ENCODE data around the gene CAB39. TPM values are rescaled to one million over a fixed set of nuclear protein-coding genes. Genes with fewer than 3 reads are reported as not detected.

CAB39 gene
- total RNA-seq, 1 experiment from 2014 or later, result 52.5 TPM

DNA sequence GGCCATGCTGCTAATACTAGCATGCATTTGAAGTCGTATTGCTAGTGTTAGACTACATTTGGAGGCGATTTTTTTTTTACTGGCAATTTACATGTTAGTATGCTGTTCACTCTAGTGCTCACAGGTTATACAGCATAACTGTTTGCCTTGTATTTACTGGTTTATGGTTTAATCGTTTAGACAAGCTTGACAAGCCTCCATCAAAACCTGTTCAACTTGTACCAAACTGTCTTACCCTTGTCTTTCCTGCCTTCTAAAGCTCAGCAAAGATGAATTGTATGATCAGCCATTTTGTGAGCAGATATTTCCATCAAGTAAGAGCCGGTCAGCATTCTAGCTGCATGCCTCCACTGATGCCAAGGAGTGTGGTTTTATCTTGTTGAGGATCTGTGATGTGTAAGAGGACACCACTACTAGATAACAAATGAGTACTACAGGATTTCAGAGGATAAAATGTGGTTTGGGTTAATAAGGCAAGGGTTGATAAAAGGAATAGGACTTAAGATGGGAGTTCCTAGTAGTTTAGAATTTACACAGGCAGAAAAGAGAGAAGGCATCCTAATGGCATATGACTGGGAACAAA lies 83.7 kb downstream of the CAB39 start:
- no TSS peak for BruUV-seq (replicated peaks)
- Histone ChIP-seq H3F3A (ENCODE audit: low read length, unreplicated experiment) (peaks cover 10% of the 10 kb centered on the region), H3K27me3 (ENCODE audit: low read length) (no peaks in the 10 kb centered on the region), H3K4me1 (ENCODE audit: insufficient read depth, low read length) (peaks cover 67% of the 10 kb centered on the region), H3K36me3 (ENCODE audit: low read depth, low read length) (peaks cover 38% of the 10 kb centered on the region), H3K9ac (ENCODE audit: low read length) (peak overlapping the region; percentile 6; the same call in 1 of the 2 replicates), H2AFZ (ENCODE audit: low read length) (no peak overlapping the region), H3K9me3 (ENCODE audit: low read length) (no peaks in the 10 kb centered on the region), H3K27ac (ENCODE audit: low read length) (peak overlapping the region; percentile 98), H3K4me3 (ENCODE audit: low read length) (no peak overlapping the region), H3K9me2 (replicated peaks; ENCODE audit: low read length) (no peaks in the 10 kb centered on the region), H3K79me2 (ENCODE audit: low read length) (peaks cover 70% of the 10 kb centered on the region), H3K4me2 (ENCODE audit: low read length) (peak overlapping the region; percentile 26), H4K20me1 (ENCODE audit: low read length) (no peaks in the 10 kb centered on the region)
- intact Hi-C loops (cut with micrococcal nuclease), result loop anchor here (10.0 kb wide), 2 partner anchors 382 to 572 kb away; partner anchors contain the start of genes SP100 and SP140
- DNase-seq, result peak; percentile 72
- ChIA-PET CTCF (interaction anchor here (0.6 kb wide), 1 partner anchor 374 kb away, joined by 4 read pairs; no protein-coding TSS in a partner anchor), POLR2A (ENCODE audit: unreplicated experiment) (interaction anchor here (0.5 to 0.7 kb wide), 2 partner anchors 82 to 156 kb away, joined by 4 to 6 read pairs; no protein-coding TSS in a partner anchor)
- TF ChIP-seq EZH2phosphoT487 (IDR thresholded peaks at IDR 0.05; ENCODE audit: borderline replicate concordance, low read length) (no peak), EZH2 (IDR thresholded peaks at IDR 0.05; ENCODE audit: low read length, unreplicated experiment) (no peak)
- TF ChIP-seq, protein P1, sequence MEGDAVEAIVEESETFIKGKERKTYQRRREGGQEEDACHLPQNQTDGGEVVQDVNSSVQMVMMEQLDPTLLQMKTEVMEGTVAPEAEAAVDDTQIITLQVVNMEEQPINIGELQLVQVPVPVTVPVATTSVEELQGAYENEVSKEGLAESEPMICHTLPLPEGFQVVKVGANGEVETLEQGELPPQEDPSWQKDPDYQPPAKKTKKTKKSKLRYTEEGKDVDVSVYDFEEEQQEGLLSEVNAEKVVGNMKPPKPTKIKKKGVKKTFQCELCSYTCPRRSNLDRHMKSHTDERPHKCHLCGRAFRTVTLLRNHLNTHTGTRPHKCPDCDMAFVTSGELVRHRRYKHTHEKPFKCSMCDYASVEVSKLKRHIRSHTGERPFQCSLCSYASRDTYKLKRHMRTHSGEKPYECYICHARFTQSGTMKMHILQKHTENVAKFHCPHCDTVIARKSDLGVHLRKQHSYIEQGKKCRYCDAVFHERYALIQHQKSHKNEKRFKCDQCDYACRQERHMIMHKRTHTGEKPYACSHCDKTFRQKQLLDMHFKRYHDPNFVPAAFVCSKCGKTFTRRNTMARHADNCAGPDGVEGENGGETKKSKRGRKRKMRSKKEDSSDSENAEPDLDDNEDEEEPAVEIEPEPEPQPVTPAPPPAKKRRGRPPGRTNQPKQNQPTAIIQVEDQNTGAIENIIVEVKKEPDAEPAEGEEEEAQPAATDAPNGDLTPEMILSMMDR (conservative IDR thresholded peaks at IDR 0.05; ENCODE audit: low read depth, low read length), result no peak
- peak; percentile 19; the same call in 1 of the 2 replicates for ATAC-seq

DNA sequence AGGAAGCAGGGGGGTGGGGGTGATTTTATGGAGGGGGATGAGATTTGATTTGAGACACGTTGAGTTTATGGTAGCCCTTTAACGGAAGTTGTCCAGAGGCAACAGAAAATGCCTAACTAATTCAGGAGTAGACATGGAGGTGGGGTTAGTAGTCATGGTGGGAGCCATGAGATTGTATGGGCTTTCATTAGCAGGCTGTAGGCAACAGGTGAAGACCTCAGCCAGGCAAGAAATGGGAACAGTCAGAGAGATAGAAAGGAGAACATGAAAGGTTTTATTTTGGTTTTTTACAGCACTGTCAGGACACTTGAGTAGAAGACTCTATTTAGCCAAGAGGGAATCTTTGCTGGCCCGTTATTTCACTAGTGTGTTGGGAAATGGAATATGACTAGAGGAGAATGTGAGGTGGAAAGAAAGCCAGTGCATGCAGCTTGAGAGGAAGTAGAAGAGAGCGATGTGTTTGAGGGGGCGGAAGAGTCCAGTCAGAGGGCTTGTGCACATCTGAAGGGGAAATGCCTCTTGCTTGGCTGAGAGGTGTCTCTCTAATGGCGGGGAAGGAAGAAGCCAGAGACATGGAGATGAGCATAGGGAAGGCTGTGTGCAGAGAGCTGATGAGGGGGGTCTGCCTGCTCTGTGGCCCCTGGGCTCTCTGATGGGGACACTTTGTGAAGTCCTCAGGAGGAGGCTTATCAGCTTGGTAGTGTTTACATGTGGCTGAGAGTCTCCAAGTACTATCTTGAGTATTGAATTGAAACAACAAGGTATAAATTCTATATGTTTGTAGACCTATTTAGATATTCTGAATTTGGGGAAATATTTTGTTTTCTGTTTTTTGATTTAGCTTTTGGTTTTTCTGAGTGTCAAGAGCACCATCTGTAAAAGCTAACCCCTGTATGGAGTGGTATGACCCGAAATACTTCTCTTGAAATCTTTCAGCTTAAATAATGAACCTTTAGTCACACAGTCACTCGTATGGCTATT lies 85.2 kb downstream of the CAB39 start:
- Histone ChIP-seq H3K79me2 (ENCODE audit: low read length) (peaks cover 57% of the 10 kb centered on the region), H3K9me2 (replicated peaks; ENCODE audit: low read length) (no peaks in the 10 kb centered on the region), H3K4me1 (ENCODE audit: insufficient read depth, low read length) (peaks cover 62% of the 10 kb centered on the region), H3K4me3 (ENCODE audit: low read length) (no peak overlapping the region), H2AFZ (ENCODE audit: low read length) (no peak overlapping the region), H3K27me3 (ENCODE audit: low read length) (no peaks in the 10 kb centered on the region), H3K27ac (ENCODE audit: low read length) (peak overlapping the region; percentile 98), H3K36me3 (ENCODE audit: low read depth, low read length) (peaks cover 24% of the 10 kb centered on the region), H3F3A (ENCODE audit: low read length, unreplicated experiment) (peaks cover 10% of the 10 kb centered on the region), H3K9me3 (ENCODE audit: low read length) (no peaks in the 10 kb centered on the region), H3K4me2 (ENCODE audit: low read length) (peak overlapping the region; percentile 46), H4K20me1 (ENCODE audit: low read length) (no peaks in the 10 kb centered on the region), H3K9ac (ENCODE audit: low read length) (peak overlapping the region; percentile 42)
- intact Hi-C loops (cut with micrococcal nuclease), result loop anchor here (1.0 to 10.0 kb wide), 6 partner anchors 61 to 789 kb away; partner anchors contain the start of genes SP100 and SP140
- POLR2A ChIA-PET (ENCODE audit: unreplicated experiment), result interaction anchor here (0.6 to 0.9 kb wide), 4 partner anchors 14 to 180 kb away, joined by 3 to 6 read pairs (median 4); no protein-coding TSS in a partner anchor
- TF ChIP-seq EZH2phosphoT487 (IDR thresholded peaks at IDR 0.05; ENCODE audit: borderline replicate concordance, low read length) (no peak), EZH2 (IDR thresholded peaks at IDR 0.05; ENCODE audit: low read length, unreplicated experiment) (no peak)
- TF ChIP-seq, protein P1 (conservative IDR thresholded peaks at IDR 0.05; ENCODE audit: low read depth, low read length), result no peak
- CTCF ChIA-PET, result interaction anchor here (0.6 to 1.7 kb wide), 12 partner anchors 23 to 638 kb away, joined by 3 to 22 read pairs (median 4); no protein-coding TSS in a partner anchor
- DNase-seq, result no peak
- ATAC-seq, result no peak
- no TSS peak for BruUV-seq (replicated peaks)

Measured in PC-3 (cell line).